Right ventricle myocardium superior (tissue), 1 donor: ENCODE measurements around the gene TCP10L. TPM values are rescaled to one million over a fixed set of nuclear protein-coding genes. Genes with fewer than 3 reads are reported as not detected.
"Not testable (repeated sequence)": the region's sequence is repeated elsewhere in the genome, so short reads cannot be mapped to it uniquely, and the experiment has no call there.

ENCODE experiments used
- ATAC-seq: fragments of 200-7000 bp; cut with Tn5 transposase; one replicate; pipeline ENCODE4 v1.9.1; 2020; ENCODE audit warnings: mild to moderate bottlenecking; ENCODE audit not compliant: poor library complexity
- DNase-seq: peaks from one replicate; pipeline ENCODE4 v3.0.0-alpha.2; 2020
- intact Hi-C: fragments of 100-400 bp; cut with DNase I; formaldehyde crosslinking; loops from one replicate; pipeline ENCODE4 v1.11.2; 2022
- long read RNA-seq: library from polyadenylated mRNA; unstranded; transcript quantifications from one replicate; pipeline ENCODE4 v2.0.0, GENCODE V29; 2021
- total RNA-seq: library from RNA; stranded (reverse); fragmentation: NEBNext Ultra II Directional; extraction: Animal tissue kit (Norgen Biotek cat#: 25700); gene quantifications from one replicate; pipeline ENCODE4 v1.2.1, GENCODE V29; 2021
- donor health status: DM: no; HTN: yes; CAD: no; lungs with severe emphysema.

The TCP10L gene, protein sequence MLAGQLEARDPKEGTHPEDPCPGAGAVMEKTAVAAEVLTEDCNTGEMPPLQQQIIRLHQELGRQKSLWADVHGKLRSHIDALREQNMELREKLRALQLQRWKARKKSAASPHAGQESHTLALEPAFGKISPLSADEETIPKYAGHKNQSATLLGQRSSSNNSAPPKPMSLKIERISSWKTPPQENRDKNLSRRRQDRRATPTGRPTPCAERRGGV
- 2.4 TPM for total RNA-seq
- long read RNA-seq, partial matches to known transcripts: 0 of 2 reads
- long read RNA-seq, other reads (novel, unspliced or antisense): 2 of 2 reads

- no peak for ATAC-seq
- DNase-seq: no peak
- intact Hi-C loops: no loop called here
These were observed at the start of gene TCP10L for GRCh38 chr21:32585042-32585710. Gene TCP10L (minus strand): TSS chr21:32585523. CDS start chr21:32584304, 1,219 bp downstream.

DNA sequence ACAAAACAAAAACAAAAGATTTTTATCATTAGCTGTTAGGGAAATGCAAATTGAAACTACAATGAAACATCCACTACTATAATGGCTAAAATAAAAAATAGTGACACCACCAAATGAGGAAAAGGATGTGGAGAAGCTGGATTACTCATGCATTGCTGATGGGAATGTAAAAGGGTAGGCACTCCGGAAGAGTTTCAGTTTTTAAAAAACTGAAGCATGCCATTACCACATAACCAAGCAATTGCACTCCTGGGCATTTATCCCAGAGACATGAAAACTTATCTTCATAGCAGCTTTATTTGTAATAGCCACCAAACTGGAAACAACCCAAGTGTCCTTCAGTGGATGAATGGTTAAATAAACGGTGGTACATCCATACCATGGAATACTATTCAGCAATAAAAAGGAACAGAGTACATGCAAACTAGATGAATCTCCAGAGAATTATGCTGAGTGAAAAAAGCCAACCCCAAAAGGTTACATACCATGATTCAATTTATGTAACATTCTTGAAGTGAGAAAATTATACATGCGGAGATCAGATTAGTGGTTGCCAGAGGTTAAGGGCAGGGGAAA is 41.4 kb upstream of the TCP10L start:
- DNase-seq (no peak), ATAC-seq (no peak)
- intact Hi-C loops: no loop called here

GRCh38 chr21:32618218-32618617 is 32.9 kb upstream of the TCP10L start:
- DNase-seq, intact Hi-C loops, ATAC-seq: not testable (repeated sequence)

GRCh38 chr21:32613436-32614043 is 28.2 kb upstream of the TCP10L start:
- DNase-seq (no peak), ATAC-seq (no peak)
- intact Hi-C loops: no loop called here

GRCh38 chr21:32612999-32613337 is 27.6 kb upstream of the TCP10L start:
- no peak for DNase-seq
- intact Hi-C loops: no loop called here
- ATAC-seq: peak; percentile 39

- peak; percentile 95 for ATAC-seq
- intact Hi-C loops: no loop called here
- DNase-seq: peak; percentile 90
These were observed 27.0 kb upstream of the TCP10L start, which contains the start of gene CFAP298 for GRCh38 chr21:32612075-32612998. Gene CFAP298 (minus strand): TSS chr21:32612377. CDS start chr21:32612243, 134 bp downstream.

DNA sequence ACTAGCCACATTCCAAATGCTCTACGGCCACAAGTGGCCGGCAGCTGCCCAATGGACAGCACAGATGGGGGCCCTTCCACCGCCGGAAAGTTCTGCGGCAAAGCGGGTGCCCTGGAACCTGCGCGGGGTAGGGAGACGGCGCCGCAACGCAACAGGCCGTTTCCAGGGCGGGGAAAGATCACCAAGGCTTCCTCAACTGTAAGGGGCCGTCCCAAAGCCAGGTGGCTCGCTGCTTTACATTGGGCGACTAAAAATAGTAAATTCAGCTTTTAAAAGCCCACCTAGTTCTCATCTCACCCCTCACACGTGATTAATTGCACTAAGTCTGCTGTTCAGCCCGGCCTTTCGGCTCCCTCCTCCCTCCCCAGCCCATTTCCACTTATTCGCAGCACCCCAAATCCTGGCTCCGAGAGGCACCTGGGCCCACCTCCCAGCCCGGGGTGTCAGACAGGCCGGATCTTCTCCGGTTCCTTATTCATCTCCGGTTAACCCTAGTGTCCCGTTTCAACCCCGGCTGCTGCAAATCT is 26.2 kb upstream of the TCP10L start:
- peak; percentile 54 for DNase-seq
- intact Hi-C loops: no loop called here
- ATAC-seq: peak; percentile 10

DNA sequence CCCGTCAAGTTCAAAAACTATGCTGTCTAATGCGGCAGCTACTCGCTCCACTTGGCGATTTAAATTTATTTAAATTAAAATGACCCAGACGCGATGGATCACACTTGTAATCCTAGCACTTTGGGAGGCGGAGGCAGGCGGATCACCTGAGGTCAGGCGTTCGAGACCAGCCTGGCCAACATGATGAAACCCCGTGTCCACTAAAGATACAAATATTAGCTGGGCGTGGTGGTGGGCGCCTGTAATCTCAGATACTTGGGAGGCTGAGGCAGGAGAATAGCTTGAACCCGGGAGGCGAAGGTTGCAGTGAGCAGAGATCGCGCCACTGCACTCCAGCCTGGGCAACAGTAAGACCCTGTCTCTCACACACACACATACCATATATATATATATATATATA is 25.6 kb upstream of the TCP10L start:
- ATAC-seq, DNase-seq, intact Hi-C loops: not testable (repeated sequence)

- ATAC-seq: no peak
- no peak for DNase-seq
- intact Hi-C loops: no loop called here
These were observed 23.5 kb upstream of the TCP10L start for GRCh38 chr21:32608851-32609250.

DNA sequence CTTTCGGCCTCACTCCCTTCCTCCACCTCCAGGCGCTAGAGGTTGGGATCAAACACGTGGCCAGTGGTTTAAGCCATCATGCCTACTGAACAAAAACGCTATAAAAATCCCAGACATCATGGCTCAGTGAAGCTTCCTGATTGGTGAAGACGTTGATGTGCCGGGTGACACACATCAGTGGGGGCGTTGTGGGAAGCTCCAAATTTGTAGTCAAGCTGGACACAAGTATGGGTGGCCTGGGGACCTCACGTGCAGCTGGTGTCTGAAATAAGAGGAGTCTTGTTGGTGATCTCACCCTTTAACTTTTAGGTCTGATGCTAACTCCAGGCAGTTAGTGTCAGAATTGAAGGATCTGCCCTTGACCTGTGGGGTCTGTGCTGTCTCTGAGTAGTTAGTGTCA is 20.1 kb upstream of the TCP10L start:
- no peak for ATAC-seq
- intact Hi-C loops: no loop called here
- DNase-seq: no peak

- intact Hi-C loops: loop anchor here (5.0 kb wide), 1 partner anchor 202 kb away; no protein-coding TSS in a partner anchor
- ATAC-seq (no peak), DNase-seq (no peak)
These were observed 19.1 kb upstream of the TCP10L start for GRCh38 chr21:32604464-32604863.

- DNase-seq (no peak), ATAC-seq (no peak)
- intact Hi-C loops: loop anchor here (5.0 kb wide), 1 partner anchor 201 kb away; no protein-coding TSS in a partner anchor
These were observed 17.8 kb upstream of the TCP10L start for GRCh38 chr21:32603131-32603530.

GRCh38 chr21:32602099-32602498 is 16.8 kb upstream of the TCP10L start:
- intact Hi-C loops: loop anchor here (5.0 kb wide), 1 partner anchor 200 kb away; no protein-coding TSS in a partner anchor
- DNase-seq (no peak), ATAC-seq (no peak)

DNA sequence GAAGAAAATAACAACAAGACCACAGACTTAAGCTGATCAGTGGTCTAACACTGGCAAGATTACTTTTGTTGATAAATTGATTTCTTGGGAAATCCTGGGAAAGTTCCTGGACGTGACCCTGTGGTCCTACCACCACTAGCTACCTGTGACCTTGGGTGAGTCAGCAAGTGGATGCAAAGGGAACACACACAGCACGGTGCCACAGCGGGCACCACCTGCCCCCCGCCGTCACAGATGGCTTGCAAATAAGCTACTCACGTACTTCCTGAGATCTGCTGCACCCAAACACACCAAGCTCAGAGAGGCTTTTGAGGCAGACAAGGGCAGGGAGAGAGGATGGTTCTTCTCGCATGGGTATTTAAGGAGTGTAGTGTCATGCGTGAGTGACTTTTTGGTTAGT is 14.2 kb upstream of the TCP10L start:
- intact Hi-C loops: no loop called here
- no peak for ATAC-seq
- no peak for DNase-seq

GRCh38 chr21:32599091-32599490 is 13.8 kb upstream of the TCP10L start:
- no peak for ATAC-seq
- DNase-seq: no peak
- intact Hi-C loops: no loop called here

DNA sequence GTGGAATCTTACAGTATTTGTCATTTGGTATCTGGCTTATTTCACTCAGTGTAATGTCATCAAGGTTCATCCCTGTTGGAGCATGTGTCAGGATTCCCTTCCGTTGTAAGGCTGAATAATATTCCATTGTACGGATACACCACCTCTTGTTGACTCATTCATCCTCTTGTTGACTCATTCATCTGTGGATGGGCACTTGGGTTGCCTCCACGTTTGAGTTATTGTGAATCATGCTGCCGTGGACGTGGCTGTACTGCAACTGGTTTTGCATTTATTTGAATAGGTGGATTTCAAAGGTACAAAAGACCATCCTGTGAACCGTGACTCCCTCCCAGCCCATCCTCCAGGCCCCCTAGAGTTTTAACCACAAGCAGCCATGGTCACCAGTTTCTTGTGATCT is 11.9 kb upstream of the TCP10L start:
- ATAC-seq: no peak
- intact Hi-C loops: no loop called here
- DNase-seq: no peak

- ATAC-seq: no peak
- DNase-seq: no peak
- intact Hi-C loops: no loop called here
These were observed 10.1 kb upstream of the TCP10L start for GRCh38 chr21:32595431-32595830.

DNA sequence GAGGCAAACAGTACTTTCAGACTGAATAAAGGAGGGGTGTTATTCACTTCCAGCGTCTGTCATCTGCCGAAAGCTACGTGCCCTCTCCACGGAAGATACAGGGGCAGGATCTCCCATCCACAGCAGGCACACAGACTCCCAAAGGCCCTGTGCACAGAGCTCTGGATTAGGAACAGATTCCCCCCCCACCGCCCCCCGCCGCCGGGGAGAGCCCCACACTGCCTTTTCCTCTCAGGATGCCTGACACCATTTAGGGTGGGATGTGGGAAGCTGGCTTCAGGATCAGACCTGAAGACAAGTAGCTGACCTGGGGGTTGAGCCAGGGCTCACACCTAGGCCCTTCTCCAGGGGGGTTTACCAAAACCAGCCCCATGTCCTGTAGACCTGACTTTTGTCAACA is 8.4 kb upstream of the TCP10L start:
- ATAC-seq: no peak
- intact Hi-C loops: no loop called here
- no peak for DNase-seq
